BJ (cell line): ENCODE data around the gene DCP1B. TPM values are rescaled to one million over a fixed set of nuclear protein-coding genes. Genes with fewer than 3 reads are reported as not detected.

Experiments used
- CTCF ChIA-PET: fragments of 350-600 bp; formaldehyde crosslinking; extraction: SDS; loops from one replicate; lab custom pipeline; 2021; ENCODE audit warnings: antibody characterized with exemption, inconsistent platforms; lab: Yijun Ruan, JAX
- POLR2A ChIA-PET: fragments of 300-600 bp; sonication (Branson Sonifier 250); formaldehyde crosslinking; extraction: SDS; loops from one replicate; lab custom pipeline; 2021; ENCODE audit warnings: antibody characterized with exemption; lab: Charles Lee
- DNase-seq: peaks from one replicate; pipeline ENCODE4 v3.0.0-alpha.2; 2011; ENCODE audit warnings: low read depth
- H3K27me3 ChIP-seq: 2 replicates; pipeline ENCODE4 v1.6.0; 2011; ENCODE audit warnings: low read length; ENCODE audit not compliant: control insufficient read depth, insufficient read depth
- H3K36me3 ChIP-seq: 2 replicates; pipeline ENCODE4 v1.5.1; 2011; ENCODE audit warnings: low read length; ENCODE audit not compliant: control insufficient read depth, insufficient read depth
- H3K4me3 ChIP-seq: 2 replicates; pipeline ENCODE4 v1.5.1; 2011; ENCODE audit warnings: low read depth, mild to moderate bottlenecking, control low read depth, low read length
- polyA plus RNA-seq: library from polyadenylated mRNA; depleted of rRNA; stranded (reverse); fragments of >200 nt; gene quantifications from 2 replicates; pipeline ENCODE4 v1.2.3, GENCODE V29; 2011
- TF ChIP-seq, protein P1 (sequence below): IDR thresholded peaks from 2 replicates; pipeline ENCODE4 v1.5.1; 2011; ENCODE audit warnings: low read depth, mild to moderate bottlenecking, control low read depth, inconsistent platforms, low read length, moderate library complexity; ENCODE audit not compliant: insufficient read depth

Gene DCP1B
- polyA plus RNA-seq, 1 experiment = 29.1 TPM

DNA sequence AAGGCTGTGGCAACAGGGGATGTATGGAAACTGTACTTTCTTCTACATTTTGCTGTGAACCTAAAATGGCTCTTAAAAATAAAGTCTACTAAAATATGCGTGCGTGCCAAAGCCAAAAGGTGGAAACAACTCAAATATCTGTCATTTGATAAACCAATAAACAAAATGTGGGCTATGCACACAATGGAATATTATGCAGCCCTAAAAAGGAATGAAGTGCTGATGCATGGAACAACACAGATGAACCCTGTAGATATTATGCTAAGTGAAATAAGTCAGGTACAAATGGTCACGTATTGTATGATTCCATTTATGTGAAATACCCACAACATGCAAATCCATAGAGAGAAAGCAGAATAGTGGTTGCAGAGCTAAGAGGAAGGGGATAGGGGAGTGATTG lies 93.8 kb downstream of the DCP1B start:
- POLR2A ChIA-PET = no interaction called here
- Histone ChIP-seq H3K4me3 (no peak overlapping the region), H3K27me3 (peaks cover 5% of the 10 kb centered on the region), H3K36me3 (no peaks in the 10 kb centered on the region)
- CTCF ChIA-PET = no interaction called here
- TF ChIP-seq, protein P1, sequence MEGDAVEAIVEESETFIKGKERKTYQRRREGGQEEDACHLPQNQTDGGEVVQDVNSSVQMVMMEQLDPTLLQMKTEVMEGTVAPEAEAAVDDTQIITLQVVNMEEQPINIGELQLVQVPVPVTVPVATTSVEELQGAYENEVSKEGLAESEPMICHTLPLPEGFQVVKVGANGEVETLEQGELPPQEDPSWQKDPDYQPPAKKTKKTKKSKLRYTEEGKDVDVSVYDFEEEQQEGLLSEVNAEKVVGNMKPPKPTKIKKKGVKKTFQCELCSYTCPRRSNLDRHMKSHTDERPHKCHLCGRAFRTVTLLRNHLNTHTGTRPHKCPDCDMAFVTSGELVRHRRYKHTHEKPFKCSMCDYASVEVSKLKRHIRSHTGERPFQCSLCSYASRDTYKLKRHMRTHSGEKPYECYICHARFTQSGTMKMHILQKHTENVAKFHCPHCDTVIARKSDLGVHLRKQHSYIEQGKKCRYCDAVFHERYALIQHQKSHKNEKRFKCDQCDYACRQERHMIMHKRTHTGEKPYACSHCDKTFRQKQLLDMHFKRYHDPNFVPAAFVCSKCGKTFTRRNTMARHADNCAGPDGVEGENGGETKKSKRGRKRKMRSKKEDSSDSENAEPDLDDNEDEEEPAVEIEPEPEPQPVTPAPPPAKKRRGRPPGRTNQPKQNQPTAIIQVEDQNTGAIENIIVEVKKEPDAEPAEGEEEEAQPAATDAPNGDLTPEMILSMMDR = no peak
- no peak for DNase-seq

DNA sequence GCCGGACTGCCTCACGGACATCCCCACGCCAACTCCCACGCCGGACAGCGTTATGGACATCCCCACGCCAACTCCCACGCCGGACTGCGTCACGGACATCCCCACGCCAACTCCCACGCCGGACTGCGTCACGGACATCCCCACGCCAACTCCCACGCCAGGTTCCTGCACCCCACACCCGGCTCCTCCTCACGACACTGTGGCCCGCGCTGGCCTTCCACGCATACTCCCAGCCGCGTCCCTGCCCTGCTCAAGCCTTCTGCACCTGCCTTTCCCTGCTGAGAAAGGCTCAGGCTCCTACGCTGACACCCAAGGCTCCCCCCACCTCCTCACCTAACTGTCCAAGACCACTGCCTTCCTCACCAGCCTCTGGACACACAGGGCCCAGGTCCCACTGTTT lies 95.5 kb downstream of the DCP1B start:
- no peak for DNase-seq
- TF ChIP-seq, protein P1 = no peak
- H3K4me3 ChIP-seq = no peak overlapping the region
- ChIA-PET POLR2A (no interaction called here), CTCF (no interaction called here)
- H3K27me3 ChIP-seq = peaks cover 3% of the 10 kb centered on the region
- H3K36me3 ChIP-seq = no peaks in the 10 kb centered on the region

DNA sequence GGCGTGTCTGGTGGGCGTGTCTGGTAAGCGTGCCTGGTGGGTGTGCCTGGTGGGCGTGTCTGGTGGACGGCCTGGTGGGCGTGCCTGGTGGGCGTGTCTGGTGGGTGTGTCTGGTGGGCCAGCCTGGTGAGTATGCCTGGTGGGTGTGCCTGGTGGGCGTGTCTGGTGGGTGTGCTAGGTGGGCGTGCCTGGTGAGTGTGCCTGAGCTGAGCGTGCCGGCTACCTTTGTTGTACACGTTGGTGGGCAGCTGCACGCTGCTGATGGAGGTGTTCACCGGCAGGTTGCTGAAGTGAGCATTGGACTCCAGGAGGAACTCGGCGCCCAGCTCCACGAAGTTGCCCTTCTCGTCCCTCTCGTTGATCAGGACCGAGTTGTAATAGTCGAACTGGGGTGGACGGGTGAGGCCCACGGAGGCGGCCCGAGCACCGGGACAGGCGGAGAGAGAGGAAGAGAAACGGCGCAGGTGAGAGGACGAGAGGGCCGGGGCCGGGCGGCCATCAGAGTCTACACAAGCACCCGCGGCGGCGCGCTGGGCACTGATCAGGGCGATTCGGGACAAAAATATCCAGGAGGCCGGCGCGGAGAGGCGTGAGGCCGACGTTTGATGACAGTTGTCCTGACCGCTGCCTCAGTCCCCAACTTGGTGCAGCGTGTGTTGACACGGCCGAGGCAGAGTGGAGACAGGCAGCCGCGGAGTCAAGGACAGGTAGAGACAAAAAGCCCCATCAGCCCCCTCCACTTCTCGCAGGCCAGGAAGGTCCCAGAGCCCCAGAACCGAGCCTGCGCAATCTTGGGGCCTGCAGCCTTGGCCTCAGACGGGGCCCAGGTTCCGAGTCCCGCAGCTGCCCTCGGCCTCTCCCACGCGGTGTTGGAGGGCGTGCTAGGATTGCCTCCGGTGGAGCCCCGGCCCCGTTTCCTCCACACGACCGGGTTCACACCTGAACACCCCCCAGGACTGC lies 96.3 kb downstream of the DCP1B start:
- Histone ChIP-seq H3K4me3 (no peak overlapping the region), H3K27me3 (peaks cover 3% of the 10 kb centered on the region), H3K36me3 (no peaks in the 10 kb centered on the region)
- POLR2A ChIA-PET = interaction anchor here (0.7 kb wide), 1 partner anchor 1051 kb away, joined by 32 read pairs; no protein-coding TSS in a partner anchor
- no peak for DNase-seq
- CTCF ChIA-PET = no interaction called here
- TF ChIP-seq, protein P1 = no peak

- TF ChIP-seq, protein P1 = no peak
- POLR2A ChIA-PET = no interaction called here
- Histone ChIP-seq H3K27me3 (peaks cover 3% of the 10 kb centered on the region), H3K4me3 (no peak overlapping the region), H3K36me3 (no peaks in the 10 kb centered on the region)
- no peak for DNase-seq
- CTCF ChIA-PET = interaction anchor here (0.6 kb wide), 1 partner anchor 20 kb away, joined by 3 read pairs; no protein-coding TSS in a partner anchor
Observed at GRCh38 chr12:1906579-1906978, 97.7 kb downstream of the DCP1B start.

DNA sequence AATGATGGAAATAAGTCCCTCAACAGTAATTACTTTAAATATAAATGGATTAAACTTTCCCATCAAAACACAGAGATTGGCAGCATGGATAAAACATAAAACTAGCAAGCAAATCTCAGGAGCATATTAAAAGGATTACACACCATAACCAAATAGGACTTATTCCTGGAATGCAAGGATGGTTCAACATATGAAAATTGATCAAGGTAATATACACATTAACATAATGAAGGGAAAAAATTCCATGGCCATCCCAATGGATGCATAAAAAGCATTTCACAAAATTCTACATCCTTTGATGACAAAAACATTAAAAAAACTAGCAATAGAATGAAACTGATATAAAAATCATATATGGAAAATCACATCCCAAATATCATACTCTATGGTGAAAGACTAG lies 99.4 kb downstream of the DCP1B start:
- no peak for DNase-seq
- POLR2A ChIA-PET = no interaction called here
- Histone ChIP-seq H3K36me3 (no peaks in the 10 kb centered on the region), H3K27me3 (peaks cover 3% of the 10 kb centered on the region), H3K4me3 (no peak overlapping the region)
- CTCF ChIA-PET = interaction anchor here (1.1 kb wide), 1 partner anchor 10 kb away, joined by 3 read pairs; no protein-coding TSS in a partner anchor
- TF ChIP-seq, protein P1 = no peak
